AG09319 (cell line): ENCODE results near the gene BEST4.

ENCODE experiments used
- DNase-seq: peaks from one replicate; pipeline ENCODE4 v3.0.0-alpha.2; 2010; ENCODE audit warnings: low read depth; ENCODE audit errors: extremely low read depth
- CTCF ChIP-seq: IDR thresholded peaks from 2 replicates; pipeline ENCODE4 v1.5.1; 2011; ENCODE audit warnings: low read depth, mild to moderate bottlenecking, inconsistent platforms, low read length, moderate library complexity

Gene BEST4

GRCh38 chr1:44822981-44823451 lies 35.0 kb upstream of the BEST4 start:
- TF ChIP-seq CTCF = no peak

GRCh38 chr1:44822131-44822701 lies 34.2 kb upstream of the BEST4 start:
- no peak for DNase-seq
- no peak for TF ChIP-seq CTCF

More at GRCh38 chr1:44822981-44823451, 35.0 kb upstream of the BEST4 start:
- DNase-seq = no peak

- TF ChIP-seq CTCF = no peak
- DNase-seq = no peak
Observed at GRCh38 chr1:44821240-44821715, 33.3 kb upstream of the BEST4 start.

- TF ChIP-seq CTCF = no peak
- DNase-seq = no peak
Observed at GRCh38 chr1:44820328-44821239, 32.6 kb upstream of the BEST4 start.

- peak; percentile 8 for TF ChIP-seq CTCF
- DNase-seq = peak; percentile 65
Observed at GRCh38 chr1:44819608-44820327, 31.8 kb upstream of the BEST4 start.

GRCh38 chr1:44819196-44819607 lies 31.2 kb upstream of the BEST4 start:
- DNase-seq = no peak
- TF ChIP-seq CTCF = no peak
